ENCODE data around the gene TLE5. TPM values are rescaled to one million over a fixed set of nuclear protein-coding genes. Genes with fewer than 3 reads are reported as not detected.
"Not testable (repeated sequence)": the region's sequence is repeated elsewhere in the genome, so short reads cannot be mapped to it uniquely, and the experiment has no call there.

TLE5 gene
- total and polyA plus RNA-seq, 2 donors (not counting 3 experiments of a cell fraction or from before 2014, with no cell fraction given), result 393 to 574 TPM

- ChIA-PET POLR2A (no interaction called here), CTCF (interaction anchor here (1.1 to 3.2 kb wide), 8 partner anchors 9 to 102 kb away, joined by 3 to 9 read pairs (median 4); partner anchors contain the start of gene TLE5)
- Histone ChIP-seq H3K79me2 (ENCODE audit: control insufficient read depth, insufficient read depth, low read length) (peaks cover 7% of the 10 kb centered on the region), H2AFZ (ENCODE audit: low read depth, low read length) (no peak overlapping the region), H3K9me1 (replicated peaks; ENCODE audit: control insufficient read depth, extremely low read depth, insufficient read depth, low read length) (no peaks in the 10 kb centered on the region), H3K4me3 (replicated peaks in 1 of 3; ENCODE audit: insufficient read depth in 1 of 3, low read depth in 1 of 3, low read length in 3 of 3) (no peak overlapping the region), H3K4me2 (ENCODE audit: insufficient read depth, low read length) (no peak overlapping the region), H3K4me1 (ENCODE audit: control insufficient read depth, extremely low read depth, insufficient read depth, low read length) (no peaks in the 10 kb centered on the region), H4K20me1 (replicated peaks; ENCODE audit: control insufficient read depth, extremely low read depth, insufficient read depth, low read length) (no peaks in the 10 kb centered on the region), H3K9me3 (replicated peaks; ENCODE audit: control insufficient read depth, insufficient read depth, low read length) (no peaks in the 10 kb centered on the region), H3K27me3 (ENCODE audit: control insufficient read depth in 2 of 2, insufficient read depth in 2 of 2, low read length in 2 of 2) (no peaks in the 10 kb centered on the region), H3K9ac (replicated peaks; ENCODE audit: extremely low read depth, insufficient read depth, low read length) (no peak overlapping the region), H3K36me3 (ENCODE audit: control insufficient read depth in 2 of 2, extremely low read depth in 1 of 2, insufficient read depth in 2 of 2, low read length in 2 of 2) (peaks cover 11 to 30% of the 10 kb centered on the region in 2 experiments), H3K27ac (ENCODE audit: insufficient read depth, low read depth, low read length) (no peak overlapping the region)
- TF ChIP-seq POLR2AphosphoS5 (IDR thresholded peaks at IDR 0.05; ENCODE audit: insufficient read depth, low read depth, low read length) (no peak), CTCF (IDR thresholded peaks at IDR 0.05; ENCODE audit: extremely low read depth in 1 of 2, insufficient read depth in 1 of 2, low read depth in 1 of 2, low read length in 2 of 2) (no peak), JUN (IDR thresholded peaks at IDR 0.05; ENCODE audit: borderline replicate concordance, insufficient read depth, insufficient read length, low read depth) (no peak), GATA2 (IDR thresholded peaks at IDR 0.05; ENCODE audit: insufficient read depth, insufficient read length, low read depth, low read length) (no peak), POLR2A (IDR thresholded peaks at IDR 0.05; ENCODE audit: low read depth, low read length) (no peak), MYC (IDR thresholded peaks at IDR 0.05; ENCODE audit: low read depth, low read length) (no peak), EZH2 (IDR thresholded peaks at IDR 0.05; ENCODE audit: borderline replicate concordance, low read depth, low read length, severe bottlenecking) (no peak), FOS (IDR thresholded peaks at IDR 0.05; ENCODE audit: borderline replicate concordance, insufficient read depth, low read length) (no peak)
- TF ChIP-seq, protein P1, sequence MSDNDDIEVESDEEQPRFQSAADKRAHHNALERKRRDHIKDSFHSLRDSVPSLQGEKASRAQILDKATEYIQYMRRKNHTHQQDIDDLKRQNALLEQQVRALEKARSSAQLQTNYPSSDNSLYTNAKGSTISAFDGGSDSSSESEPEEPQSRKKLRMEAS (IDR thresholded peaks at IDR 0.05; ENCODE audit: insufficient read depth, insufficient read length), result no peak
- DNase-seq (ENCODE audit: low read depth, low spot score), result no peak
- intact Hi-C loops (cut with micrococcal nuclease), result no loop called here
- dilution Hi-C loops (cut with MboI; ENCODE audit: extremely low pct_ligation_motif_present, low sequenced_read_pairs), result no loop called here
- no peak for FAIRE-seq
- TSS peak; percentile 84 for BruUV-seq (replicated peaks)
These were observed 9.1 kb downstream of the TLE5 start for GRCh38 chr19:3053218-3053621.

- dilution Hi-C loops (cut with MboI; ENCODE audit: extremely low pct_ligation_motif_present, low sequenced_read_pairs); H3K9ac ChIP-seq (replicated peaks; ENCODE audit: extremely low read depth, insufficient read depth, low read length); POLR2A ChIA-PET; H3K79me2 ChIP-seq (ENCODE audit: control insufficient read depth, insufficient read depth, low read length); H3K27me3 ChIP-seq (ENCODE audit: control insufficient read depth in 2 of 2, insufficient read depth in 2 of 2, low read length in 2 of 2); H3K4me3 ChIP-seq (replicated peaks in 1 of 3; ENCODE audit: insufficient read depth in 1 of 3, low read depth in 1 of 3, low read length in 3 of 3); H3K4me1 ChIP-seq (ENCODE audit: control insufficient read depth, extremely low read depth, insufficient read depth, low read length); DNase-seq (ENCODE audit: low read depth, low spot score); H4K20me1 ChIP-seq (replicated peaks; ENCODE audit: control insufficient read depth, extremely low read depth, insufficient read depth, low read length); H3K9me3 ChIP-seq (replicated peaks; ENCODE audit: control insufficient read depth, insufficient read depth, low read length); H2AFZ ChIP-seq (ENCODE audit: low read depth, low read length); H3K27ac ChIP-seq (ENCODE audit: insufficient read depth, low read depth, low read length); BruUV-seq (replicated peaks); H3K4me2 ChIP-seq (ENCODE audit: insufficient read depth, low read length); H3K9me1 ChIP-seq (replicated peaks; ENCODE audit: control insufficient read depth, extremely low read depth, insufficient read depth, low read length); intact Hi-C loops (cut with micrococcal nuclease): not testable (repeated sequence)
- FAIRE-seq, result peak; percentile 12
- CTCF ChIA-PET, result interaction anchor here (1.2 kb wide), 1 partner anchor 54 kb away, joined by 3 read pairs; no protein-coding TSS in a partner anchor
- H3K36me3 ChIP-seq (ENCODE audit: control insufficient read depth in 2 of 2, extremely low read depth in 1 of 2, insufficient read depth in 2 of 2, low read length in 2 of 2), result peaks cover 2 to 15% of the 10 kb centered on the region in 2 experiments
These were observed 12.3 kb downstream of the TLE5 start for GRCh38 chr19:3050016-3050415.

Measured in endothelial cell of umbilical vein (primary cell).